ENCODE data around the gene PTPRN2.

DNA sequence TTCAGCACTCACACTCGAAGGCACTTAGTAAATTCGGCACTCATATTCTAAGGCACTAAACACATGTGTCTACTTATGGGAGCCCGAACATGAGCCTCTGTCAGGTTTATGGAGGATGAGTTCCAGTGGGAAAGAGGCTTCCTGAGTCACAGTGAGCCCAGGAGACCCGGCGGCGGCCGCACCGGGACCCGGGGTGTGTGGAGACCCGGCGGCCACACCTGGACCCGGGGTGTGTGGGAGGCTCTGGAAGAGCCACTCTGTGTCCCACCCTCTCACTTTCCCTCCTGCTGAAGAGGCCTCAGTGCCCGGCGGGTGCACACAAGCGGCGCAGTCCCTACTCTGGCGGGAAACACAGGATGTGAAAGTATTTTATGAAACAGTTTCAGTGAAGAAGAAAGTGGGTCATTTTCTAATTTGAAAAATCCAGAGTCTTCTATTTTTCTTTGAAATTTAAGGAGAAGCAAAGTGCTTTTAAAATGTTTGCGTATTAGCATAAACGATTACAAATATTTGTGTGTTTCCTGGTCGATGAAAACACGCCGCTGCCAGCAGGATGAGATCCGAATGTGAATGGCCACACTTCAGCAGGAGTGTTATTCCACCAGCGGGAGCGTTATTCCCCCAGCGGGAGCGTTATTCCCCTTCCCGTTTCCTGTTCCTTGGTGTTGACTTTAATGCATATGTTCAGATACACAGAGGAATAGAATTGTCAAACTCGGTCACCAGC is 625.7 kb downstream of the PTPRN2 start:
- TF ChIP-seq, protein P1, sequence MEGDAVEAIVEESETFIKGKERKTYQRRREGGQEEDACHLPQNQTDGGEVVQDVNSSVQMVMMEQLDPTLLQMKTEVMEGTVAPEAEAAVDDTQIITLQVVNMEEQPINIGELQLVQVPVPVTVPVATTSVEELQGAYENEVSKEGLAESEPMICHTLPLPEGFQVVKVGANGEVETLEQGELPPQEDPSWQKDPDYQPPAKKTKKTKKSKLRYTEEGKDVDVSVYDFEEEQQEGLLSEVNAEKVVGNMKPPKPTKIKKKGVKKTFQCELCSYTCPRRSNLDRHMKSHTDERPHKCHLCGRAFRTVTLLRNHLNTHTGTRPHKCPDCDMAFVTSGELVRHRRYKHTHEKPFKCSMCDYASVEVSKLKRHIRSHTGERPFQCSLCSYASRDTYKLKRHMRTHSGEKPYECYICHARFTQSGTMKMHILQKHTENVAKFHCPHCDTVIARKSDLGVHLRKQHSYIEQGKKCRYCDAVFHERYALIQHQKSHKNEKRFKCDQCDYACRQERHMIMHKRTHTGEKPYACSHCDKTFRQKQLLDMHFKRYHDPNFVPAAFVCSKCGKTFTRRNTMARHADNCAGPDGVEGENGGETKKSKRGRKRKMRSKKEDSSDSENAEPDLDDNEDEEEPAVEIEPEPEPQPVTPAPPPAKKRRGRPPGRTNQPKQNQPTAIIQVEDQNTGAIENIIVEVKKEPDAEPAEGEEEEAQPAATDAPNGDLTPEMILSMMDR (IDR thresholded peaks at IDR 0.05), result no peak
- no peak for TF ChIP-seq POLR2AphosphoS5 (IDR thresholded peaks at IDR 0.05; ENCODE audit: low read depth, low read length)
